ENCODE data around the gene BZW2.

BZW2 gene

GRCh38 chr7:16644636-16645592, 1.1 kb upstream of the BZW2 start:
- TF ChIP-seq CTCF (IDR thresholded peaks at IDR 0.05; ENCODE audit: extremely low read depth, missing control alignments): no peak
- DNase-seq (ENCODE audit: low spot score): peak; percentile 34

- TF ChIP-seq CTCF (IDR thresholded peaks at IDR 0.05; ENCODE audit: extremely low read depth, missing control alignments): no peak
- DNase-seq (ENCODE audit: low spot score): peak; percentile 37
Measured at GRCh38 chr7:16646472-16647072, 591 bp downstream of the BZW2 start.

- DNase-seq (ENCODE audit: low spot score): no peak
- no peak for TF ChIP-seq CTCF (IDR thresholded peaks at IDR 0.05; ENCODE audit: extremely low read depth, missing control alignments)
Measured at GRCh38 chr7:16647435-16647960, 1.5 kb downstream of the BZW2 start.

GRCh38 chr7:16648551-16648950, 2.6 kb downstream of the BZW2 start:
- no peak for DNase-seq (ENCODE audit: low spot score)
- TF ChIP-seq CTCF (IDR thresholded peaks at IDR 0.05; ENCODE audit: extremely low read depth, missing control alignments): no peak

- DNase-seq (ENCODE audit: low spot score): no peak
- no peak for TF ChIP-seq CTCF (IDR thresholded peaks at IDR 0.05; ENCODE audit: extremely low read depth, missing control alignments)
Measured at GRCh38 chr7:16649196-16649595, 3.2 kb downstream of the BZW2 start.

GRCh38 chr7:16650266-16650665, 4.3 kb downstream of the BZW2 start:
- TF ChIP-seq CTCF (IDR thresholded peaks at IDR 0.05; ENCODE audit: extremely low read depth, missing control alignments): no peak
- no peak for DNase-seq (ENCODE audit: low spot score)

Data from GM20000 (cell line).